HUES48 (cell line): Measurements from ENCODE around the gene DEFB128.

Source experiments
- H3K27ac ChIP-seq: one replicate; pipeline ENCODE4 v1.7.0; 2013; ENCODE audit warnings: low read depth, low read length, inconsistent platforms
- H3K27me3 ChIP-seq: 2 replicates; pipeline ENCODE4 v1.6.1; 2013; ENCODE audit warnings: mild to moderate bottlenecking, low read length; ENCODE audit not compliant: control insufficient read depth, insufficient read depth
- H3K36me3 ChIP-seq: 2 replicates; pipeline ENCODE4 v1.6.1; 2013; ENCODE audit warnings: low read length; ENCODE audit not compliant: control insufficient read depth, insufficient read depth
- H3K4me1 ChIP-seq: 2 replicates; pipeline ENCODE4 v1.6.1; 2013; ENCODE audit warnings: mild to moderate bottlenecking, low read length; ENCODE audit not compliant: control insufficient read depth, insufficient read depth
- H3K4me3 ChIP-seq: 2 replicates; pipeline ENCODE4 v1.5.1; 2013; ENCODE audit warnings: mild to moderate bottlenecking, low read depth, low read length
- H3K9ac ChIP-seq: 2 replicates; pipeline ENCODE4 v1.6.1; 2013; ENCODE audit warnings: mild to moderate bottlenecking, low read depth, low read length, moderate library complexity
- H3K9me3 ChIP-seq: 2 replicates; pipeline ENCODE4 v1.6.1; 2013; ENCODE audit warnings: low read length; ENCODE audit not compliant: control insufficient read depth, insufficient read depth

The DEFB128 gene

DNA sequence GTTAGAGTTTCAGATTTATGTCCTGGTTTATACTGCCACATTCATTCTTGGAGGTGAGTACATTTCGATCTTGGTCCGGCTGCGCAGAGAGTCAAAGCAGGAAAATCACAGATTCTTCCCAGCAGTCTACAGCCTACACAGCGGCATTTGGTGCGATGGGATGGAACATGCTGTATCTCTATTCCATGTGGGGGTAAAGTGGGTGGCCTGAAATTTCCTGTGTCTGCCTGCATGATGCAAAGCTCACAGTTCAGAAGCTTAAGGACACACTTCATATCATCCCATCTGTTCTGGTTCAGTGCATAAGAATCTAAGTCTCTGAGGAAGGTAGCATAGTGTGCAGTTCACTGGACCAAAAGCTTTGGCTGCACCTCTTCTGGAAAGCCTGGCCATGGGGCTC lies 32.4 kb downstream of the DEFB128 start, which contains the start of gene DEFB127:
TSS of gene DEFB127 (plus strand) at position 301 of the 400 bp plus-strand sequence. CDS start at position 392, 91 bp downstream.
- H3K4me3 ChIP-seq: no peak within 1 kb of the TSS
- H3K9me3 ChIP-seq: peaks cover 52% of the 10 kb centered on the region
- H3K4me1 ChIP-seq: no peaks in the 10 kb centered on the region
- H3K9ac ChIP-seq: no peak within 1 kb of the TSS
- H3K27ac ChIP-seq: no peak within 1 kb of the TSS
- no peaks in the 10 kb centered on the region for H3K36me3 ChIP-seq
- H3K27me3 ChIP-seq: no peaks in the 10 kb centered on the region

DNA sequence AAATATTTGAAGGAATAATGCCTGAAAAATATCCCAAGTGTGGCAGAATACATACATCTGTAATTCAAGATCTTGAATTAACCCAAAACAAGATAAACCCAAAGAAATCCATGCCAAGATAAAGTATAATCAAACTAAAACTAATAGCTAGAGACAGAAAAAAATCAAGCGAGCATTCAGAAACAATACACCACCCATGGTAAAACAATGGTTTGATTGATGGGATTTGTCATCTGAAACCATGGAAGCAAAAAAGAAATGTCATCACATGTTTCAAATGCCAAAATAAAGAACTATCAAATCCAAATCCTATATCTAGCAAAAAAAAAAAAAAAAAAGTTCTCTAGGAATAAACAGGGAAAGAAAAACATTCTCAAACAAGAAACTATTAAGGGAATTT lies 37.4 kb downstream of the DEFB128 start:
- no peaks in the 10 kb centered on the region for H3K27me3 ChIP-seq
- H3K4me3 ChIP-seq: no peak overlapping the region
- H3K4me1 ChIP-seq: no peaks in the 10 kb centered on the region
- H3K36me3 ChIP-seq: no peaks in the 10 kb centered on the region
- H3K27ac ChIP-seq: no peak overlapping the region
- H3K9me3 ChIP-seq: peaks cover 70% of the 10 kb centered on the region
- H3K9ac ChIP-seq: no peak overlapping the region

DNA sequence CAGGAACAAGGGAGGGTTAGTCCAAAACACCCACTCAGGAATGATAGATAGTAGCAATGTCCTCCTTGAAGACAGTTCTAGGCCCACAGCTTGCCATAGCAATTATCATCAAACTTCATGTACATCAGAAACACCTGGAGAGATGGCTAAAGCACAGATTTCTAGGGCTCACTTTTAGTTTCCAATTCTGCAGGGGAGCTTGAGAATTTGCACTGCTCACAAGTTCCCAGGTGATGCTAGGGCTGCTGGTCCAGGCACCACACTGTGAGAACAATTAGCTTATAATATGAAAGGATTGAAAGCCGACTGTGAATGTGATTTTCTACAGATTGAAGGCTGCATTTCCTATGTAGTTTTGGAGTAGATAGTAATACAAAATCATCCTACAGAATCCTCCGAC lies 43.6 kb downstream of the DEFB128 start:
- Histone ChIP-seq H3K4me3 (no peak overlapping the region), H3K9ac (no peak overlapping the region), H3K27me3 (no peaks in the 10 kb centered on the region), H3K27ac (no peak overlapping the region), H3K9me3 (peaks cover 73% of the 10 kb centered on the region), H3K4me1 (no peaks in the 10 kb centered on the region), H3K36me3 (no peaks in the 10 kb centered on the region)

DNA sequence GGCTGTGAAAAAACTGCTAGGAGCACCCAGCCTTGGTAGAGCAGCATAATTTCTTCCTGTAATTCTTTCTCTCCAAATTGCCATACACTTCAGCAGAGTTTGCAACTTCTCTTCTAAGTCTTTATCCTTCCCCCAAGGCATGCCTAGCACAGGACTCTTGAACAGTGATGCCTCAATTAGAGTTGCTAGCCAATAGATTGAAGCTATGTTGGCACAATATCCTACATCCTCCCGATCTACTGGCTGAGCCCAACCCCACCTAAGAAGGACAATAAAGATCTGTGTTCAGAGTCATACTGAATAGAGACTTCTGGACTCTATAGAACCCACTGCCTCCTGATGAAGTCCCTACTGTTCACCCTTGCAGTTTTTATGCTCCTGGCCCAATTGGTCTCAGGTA lies 47.2 kb downstream of the DEFB128 start, which contains the start of gene DEFB126:
TSS of gene DEFB126 (plus strand) at position 301 of the 400 bp plus-strand sequence. CDS start at position 340, 39 bp downstream.
- Histone ChIP-seq H3K27ac (no peak within 1 kb of the TSS), H3K4me3 (no peak within 1 kb of the TSS), H3K36me3 (no peaks in the 10 kb centered on the region), H3K9me3 (peaks cover 66% of the 10 kb centered on the region), H3K27me3 (no peaks in the 10 kb centered on the region), H3K4me1 (no peaks in the 10 kb centered on the region), H3K9ac (no peak within 1 kb of the TSS)
